Peyer's patch (tissue), 4 donors: ENCODE measurements around the gene MKS1.

Source experiments
- CTCF ChIP-seq, 6 experiments: fragments of 450-650 bp in 4 of 6; fragments of 200-600 bp in 2 of 6; sonication (generic) in 1 of 6; IDR thresholded peaks; one replicate each; pipeline ENCODE4 v1.5.1; 2017 to 2019; ENCODE audit warnings: antibody characterized with exemption in 6 of 6, mild to moderate bottlenecking in 3 of 6, moderate library complexity in 1 of 6
- POLR2A ChIP-seq, 2 donors: fragments of 450-650 bp; IDR thresholded peaks; one replicate each; pipeline ENCODE4 v1.5.1; 2017; ENCODE audit warnings: antibody characterized with exemption in 2 of 2, mild to moderate bottlenecking in 2 of 2, moderate library complexity in 2 of 2

DNA sequence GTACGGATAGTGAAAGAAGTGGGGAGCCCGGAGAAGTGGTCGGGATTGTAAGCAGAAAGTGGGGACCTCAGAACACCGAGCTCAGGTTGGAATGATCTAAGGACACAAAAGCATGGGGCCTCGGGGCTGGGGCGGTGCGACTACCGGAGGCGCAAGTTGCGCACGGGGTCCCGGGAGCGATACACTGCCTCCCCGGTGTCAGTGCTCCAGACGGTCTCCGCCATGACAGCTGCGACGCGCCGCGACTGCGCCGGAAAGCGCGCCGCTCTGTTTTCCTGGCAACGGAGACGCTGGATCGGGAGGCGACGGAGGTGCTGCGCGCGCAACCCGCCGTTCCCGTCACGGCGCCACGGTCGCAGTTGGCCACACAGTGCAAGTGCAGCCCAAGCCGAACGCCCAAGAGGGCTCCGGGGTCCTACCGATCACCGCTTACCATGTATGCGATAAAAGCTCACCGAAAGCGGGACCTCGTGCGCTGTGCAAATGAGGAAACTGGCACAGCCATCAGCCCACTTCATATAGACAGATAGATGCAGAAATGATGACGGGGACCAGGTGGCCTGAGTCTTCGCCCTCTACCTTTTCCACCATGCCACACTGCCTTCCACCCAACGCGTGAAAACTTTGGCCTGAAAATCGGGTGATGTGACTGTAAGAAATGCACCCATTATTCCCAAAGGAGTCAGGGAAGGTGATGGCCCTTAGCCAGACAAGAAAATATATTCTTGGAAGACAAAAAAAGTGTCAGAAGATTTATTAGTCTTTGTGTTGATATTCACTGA is at the start of gene MKS1:
- TF ChIP-seq CTCF (IDR thresholded peaks at IDR 0.05) (peak; percentile 71 to 87 (median 77)), POLR2A (IDR thresholded peaks at IDR 0.05) (peak in 1 of 2 donors; percentile 62)
